Nephron (organoid): ENCODE measurements around the gene CERS5.

Experiments
- H3K27ac Mint-ChIP-seq, 3 experiments: 2 replicates each; pipeline ENCODE4 v1.8.0; 2020; ENCODE audit warnings: mixed read lengths in 3 of 3, mild to moderate bottlenecking in 2 of 3, moderate library complexity in 1 of 3
- H3K27me3 Mint-ChIP-seq: 2 replicates; pipeline ENCODE4 v1.8.0; 2021; ENCODE audit warnings: low read depth, mild to moderate bottlenecking, moderate library complexity, mixed read lengths
- H3K36me3 Mint-ChIP-seq: 2 replicates; pipeline ENCODE4 v1.8.0; 2020; ENCODE audit warnings: low read depth, mixed read lengths
- H3K4me1 Mint-ChIP-seq: 2 replicates; pipeline ENCODE4 v1.8.0; 2020; ENCODE audit warnings: mixed read lengths
- H3K4me3 Mint-ChIP-seq, 3 experiments: 2 replicates each; pipeline ENCODE4 v1.8.0; 2020; ENCODE audit warnings: mild to moderate bottlenecking in 3 of 3, mixed read lengths in 3 of 3, moderate library complexity in 2 of 3
- H3K9me3 Mint-ChIP-seq: 2 replicates; pipeline ENCODE4 v1.8.0; 2020; ENCODE audit warnings: mixed read lengths
- CTCF ChIP-seq, 3 experiments: fragments of 200-600 bp; sonication (generic); IDR thresholded peaks; one replicate each; pipeline ENCODE4 v1.5.0; 2021; ENCODE audit warnings: antibody characterized with exemption in 3 of 3; ENCODE audit not compliant: unreplicated experiment in 3 of 3

CERS5 gene

DNA sequence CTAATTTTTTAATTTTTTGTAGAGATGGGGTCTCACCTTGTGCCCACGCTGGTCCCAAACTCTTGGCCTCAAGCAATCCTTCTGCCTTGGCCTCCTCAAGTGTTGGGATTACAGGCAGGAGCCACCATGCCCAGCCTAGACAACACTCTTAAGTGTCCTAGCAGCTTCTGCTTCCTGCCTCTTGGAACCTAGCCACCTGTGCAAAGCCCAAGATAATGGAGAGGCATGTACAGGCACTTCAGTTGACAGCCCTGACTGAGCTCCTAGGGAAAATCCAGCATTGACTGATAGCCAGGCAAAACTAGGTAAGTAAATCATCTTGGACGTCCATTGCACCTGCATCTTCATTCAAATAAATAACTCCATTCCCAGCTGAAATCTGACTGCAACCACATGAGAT lies 39.6 kb downstream of the CERS5 start:
- no peaks in the 10 kb centered on the region for H3K4me1 Mint-ChIP-seq
- H3K36me3 Mint-ChIP-seq = peaks cover 51% of the 10 kb centered on the region
- no peaks in the 10 kb centered on the region for H3K9me3 Mint-ChIP-seq
- H3K27ac Mint-ChIP-seq = no peak overlapping the region
- no peak overlapping the region for H3K4me3 Mint-ChIP-seq
- H3K27me3 Mint-ChIP-seq = no peaks in the 10 kb centered on the region
- no peak for TF ChIP-seq CTCF (IDR thresholded peaks at IDR 0.05; ENCODE audit: unreplicated experiment in 3 of 3)

DNA sequence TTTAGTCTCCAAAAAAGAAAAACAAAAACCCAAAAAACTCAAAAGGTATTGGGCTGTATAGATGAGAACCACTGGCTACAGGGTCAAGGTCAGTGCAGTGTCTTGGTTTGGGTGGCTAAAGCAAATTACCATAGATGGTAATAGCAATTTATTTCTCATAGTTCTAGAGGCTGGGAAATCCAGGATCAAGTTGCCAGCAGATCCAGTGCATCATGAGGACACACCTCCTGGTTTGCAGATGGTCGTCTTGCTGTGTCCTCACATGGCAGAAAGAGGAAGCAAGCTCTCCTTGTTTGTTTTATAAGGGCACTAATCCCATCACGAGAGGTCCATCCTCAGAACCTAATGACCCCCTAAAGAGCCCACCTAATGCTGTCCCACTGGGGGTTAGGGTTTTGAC lies 44.0 kb downstream of the CERS5 start:
- H3K4me3 Mint-ChIP-seq = no peak overlapping the region
- no peaks in the 10 kb centered on the region for H3K27me3 Mint-ChIP-seq
- no peaks in the 10 kb centered on the region for H3K4me1 Mint-ChIP-seq
- peaks cover 36% of the 10 kb centered on the region for H3K36me3 Mint-ChIP-seq
- H3K9me3 Mint-ChIP-seq = no peaks in the 10 kb centered on the region
- TF ChIP-seq CTCF (IDR thresholded peaks at IDR 0.05; ENCODE audit: unreplicated experiment in 3 of 3) = no peak
- no peak overlapping the region for H3K27ac Mint-ChIP-seq

DNA sequence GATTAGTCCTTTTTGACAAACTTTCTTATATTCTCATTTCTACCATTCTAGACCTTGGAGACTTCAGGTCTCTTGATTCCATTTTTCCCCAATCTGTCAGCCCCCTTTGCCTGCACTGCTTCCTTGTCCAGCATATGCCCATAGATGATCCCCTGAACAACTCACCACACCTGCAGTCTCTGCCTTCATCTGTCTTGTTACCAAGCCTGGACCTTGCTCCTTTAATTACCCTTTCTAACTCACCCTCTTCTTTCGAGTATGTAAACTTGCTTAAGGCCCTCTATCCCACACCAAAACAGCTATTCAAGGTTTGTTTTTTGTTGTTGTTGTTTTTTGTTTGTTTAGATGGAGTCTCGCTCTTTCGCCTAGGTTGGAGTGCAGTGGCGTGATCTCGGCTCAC lies 45.5 kb downstream of the CERS5 start:
- Mint-ChIP-seq H3K4me3 (no peak overlapping the region), H3K9me3 (no peaks in the 10 kb centered on the region), H3K27me3 (no peaks in the 10 kb centered on the region), H3K27ac (no peak overlapping the region), H3K36me3 (peaks cover 27% of the 10 kb centered on the region), H3K4me1 (peaks cover 1% of the 10 kb centered on the region)
- no peak for TF ChIP-seq CTCF (IDR thresholded peaks at IDR 0.05; ENCODE audit: unreplicated experiment in 3 of 3)

DNA sequence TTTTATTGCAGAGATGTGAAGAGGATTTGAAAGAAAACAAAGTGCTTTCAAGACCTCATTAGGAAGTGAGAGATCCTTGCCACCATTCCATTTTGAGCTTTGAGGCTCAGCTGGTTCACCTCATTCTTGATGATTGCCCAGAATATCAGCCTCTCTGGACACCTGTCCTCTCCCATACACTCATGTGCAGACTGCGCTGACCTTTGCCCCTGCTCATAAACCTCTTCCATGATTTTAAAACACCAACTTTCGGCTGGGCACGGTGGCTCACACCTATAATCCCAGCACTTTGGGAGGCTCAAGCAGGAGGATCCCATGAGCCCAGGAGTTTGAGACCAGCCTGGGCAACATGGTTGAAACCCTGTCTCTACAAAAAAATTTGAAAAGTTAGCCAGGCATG lies 46.2 kb downstream of the CERS5 start:
- no peaks in the 10 kb centered on the region for H3K27me3 Mint-ChIP-seq
- no peak for TF ChIP-seq CTCF (IDR thresholded peaks at IDR 0.05; ENCODE audit: unreplicated experiment in 3 of 3)
- H3K9me3 Mint-ChIP-seq = no peaks in the 10 kb centered on the region
- H3K36me3 Mint-ChIP-seq = peaks cover 32% of the 10 kb centered on the region
- H3K4me1 Mint-ChIP-seq = peaks cover 5% of the 10 kb centered on the region
- H3K4me3 Mint-ChIP-seq = no peak overlapping the region
- H3K27ac Mint-ChIP-seq = no peak overlapping the region

DNA sequence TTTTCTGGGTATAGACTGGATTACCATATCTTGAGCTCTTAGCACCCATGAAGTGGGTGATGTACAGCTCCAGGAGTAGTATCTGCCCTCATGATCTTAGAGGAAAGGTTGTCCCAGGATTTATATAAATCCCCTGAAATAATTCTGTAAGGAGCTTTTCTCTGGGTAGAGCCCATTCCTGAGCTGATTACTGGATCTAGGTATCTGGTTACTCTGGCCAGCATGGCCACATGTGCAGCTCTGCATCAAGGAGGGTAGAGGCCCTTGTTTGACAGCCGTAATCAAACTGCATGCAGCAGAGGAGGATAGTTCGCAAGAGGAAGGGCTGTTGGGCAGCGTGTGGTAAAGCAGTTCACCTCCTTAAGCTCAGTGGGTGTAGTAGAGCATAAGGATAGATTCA lies 46.6 kb downstream of the CERS5 start:
- Mint-ChIP-seq H3K9me3 (no peaks in the 10 kb centered on the region), H3K27me3 (no peaks in the 10 kb centered on the region), H3K4me3 (no peak overlapping the region), H3K27ac (no peak overlapping the region), H3K36me3 (peaks cover 35% of the 10 kb centered on the region), H3K4me1 (peaks cover 9% of the 10 kb centered on the region)
- TF ChIP-seq CTCF (IDR thresholded peaks at IDR 0.05; ENCODE audit: unreplicated experiment in 3 of 3) = no peak

- Mint-ChIP-seq H3K4me3 (no peak overlapping the region), H3K9me3 (no peaks in the 10 kb centered on the region), H3K27ac (no peak overlapping the region), H3K4me1 (peaks cover 13% of the 10 kb centered on the region), H3K27me3 (no peaks in the 10 kb centered on the region), H3K36me3 (peaks cover 31% of the 10 kb centered on the region)
- TF ChIP-seq CTCF (IDR thresholded peaks at IDR 0.05; ENCODE audit: unreplicated experiment in 3 of 3) = no peak
Observed at GRCh38 chr12:50119387-50119786, 47.8 kb downstream of the CERS5 start.
